Stomach (tissue), 9 donors: Measurements from ENCODE around the gene ZDHHC9. TPM values are rescaled to one million over a fixed set of nuclear protein-coding genes. Genes with fewer than 3 reads are reported as not detected.

Source experiments
- DNase-seq, 2 donors: peaks; one replicate each; pipeline versions ENCODE4 v3.0.0 to v3.0.0-alpha.2; 2013 to 2019
- H3K27ac ChIP-seq, 5 donors: fragments of 200-600 bp in 4 of 5; sonication (generic) in 4 of 5; one replicate each; pipeline ENCODE4 v1.5.1; 2013 to 2019; ENCODE audit warnings: mild to moderate bottlenecking in 1 of 5, moderate library complexity in 1 of 5
- H3K27me3 ChIP-seq, 3 donors: fragments of 200-600 bp; sonication (generic); one replicate each; pipeline ENCODE4 v1.5.1; 2017 to 2019; ENCODE audit warnings: mixed run types in 1 of 3
- H3K36me3 ChIP-seq, 4 donors: fragments of 200-600 bp; sonication (generic); 1 replicate in 3 of 4; 2 replicates in 1 of 4; pipeline ENCODE4 v1.5.1; 2016 to 2019
- H3K4me1 ChIP-seq, 4 donors: fragments of 200-600 bp; sonication (generic); one replicate each; pipeline ENCODE4 v1.5.1; 2016 to 2019
- H3K4me3 ChIP-seq, 4 donors: fragments of 200-600 bp; sonication (generic) in 3 of 4; one replicate each; pipeline ENCODE4 v1.5.1; 2016 to 2019; ENCODE audit warnings: mild to moderate bottlenecking in 1 of 4
- H3K9me3 ChIP-seq, 4 donors: fragments of 200-600 bp; sonication (generic); one replicate each; pipeline ENCODE4 v1.5.1; 2016 to 2019
- EP300 ChIP-seq: sonication (generic); formaldehyde crosslinking; IDR thresholded peaks from one replicate; pipeline ENCODE4 v1.6.1; 2017; ENCODE audit warnings: antibody characterized with exemption
- POLR2A ChIP-seq, 4 donors: fragments of 450-650 bp; IDR thresholded peaks; one replicate each; pipeline ENCODE4 v1.6.1; 2016; ENCODE audit warnings: antibody characterized with exemption in 4 of 4, control low read depth in 2 of 4, mild to moderate bottlenecking in 1 of 4, moderate library complexity in 1 of 4
- POLR2AphosphoS5 ChIP-seq, 3 donors: sonication (generic); formaldehyde crosslinking; IDR thresholded peaks; one replicate each; pipeline ENCODE4 v1.6.1; 2016; ENCODE audit warnings: antibody characterized with exemption in 3 of 3
- WGBS, 5 donors: extraction: QIAGEN DNeasy Blood & Tissue Kit in 3 of 5; methylation state at CpG; one replicate each; pipeline versions ENCODE4 v1.1.5 to v1.1.7; 2013 to 2018; 5-methylcytosine and 5-hydroxymethylcytosine counted together
- intact Hi-C: fragments of 100-400 bp; cut with DNase I; formaldehyde crosslinking; loops from one replicate; pipeline ENCODE4 v1.15.1; 2023; ENCODE audit warnings: low total_unique reads
- polyA plus RNA-seq, 3 donors: library from polyadenylated mRNA; stranded (reverse); fragments of 200-250 nt; gene quantifications; one replicate each; pipeline ENCODE4 v1.2.3, GENCODE V29; 2013
- total RNA-seq, 5 donors: library from RNA; depleted of rRNA; stranded (reverse); fragments of >200 nt; gene quantifications; one replicate each; pipeline versions ENCODE4 v1.1.0 to v1.2.3, GENCODE V29; 2014 to 2016
- TF ChIP-seq, protein P1 (sequence below), 7 experiments: fragments of 450-650 bp in 4 of 7; fragments of 200-600 bp in 3 of 7; sonication (generic) in 3 of 7; IDR thresholded peaks; one replicate each; pipeline ENCODE4 v1.5.1; 2016 to 2019; ENCODE audit warnings: antibody characterized with exemption in 7 of 7, control low read depth in 2 of 7, mild to moderate bottlenecking in 1 of 7
- donor health status: healthy with polysubstance abuse.
- donor health status: Bipolar disorder and iron deficiency.
- donor health status: healthy.

The ZDHHC9 gene
- total and polyA plus RNA-seq, 8 donors, result 8.1 to 30.1 (median 17.4) TPM; not detected in 1

GRCh38 chrX:129798456-129798855, 45.2 kb downstream of the ZDHHC9 start:
- DNase-seq, result no peak
- Histone ChIP-seq H3K36me3 (peaks cover 0 to 16% (median 7%) of the 10 kb centered on the region in 4 donors), H3K27ac (no peak overlapping the region), H3K27me3 (no peaks in the 10 kb centered on the region), H3K9me3 (no peaks in the 10 kb centered on the region), H3K4me3 (no peak overlapping the region), H3K4me1 (no peaks in the 10 kb centered on the region)
- TF ChIP-seq POLR2A (IDR thresholded peaks at IDR 0.05) (no peak), EP300 (no peak), POLR2AphosphoS5 (IDR thresholded peaks at IDR 0.05) (no peak)
- TF ChIP-seq, protein P1, sequence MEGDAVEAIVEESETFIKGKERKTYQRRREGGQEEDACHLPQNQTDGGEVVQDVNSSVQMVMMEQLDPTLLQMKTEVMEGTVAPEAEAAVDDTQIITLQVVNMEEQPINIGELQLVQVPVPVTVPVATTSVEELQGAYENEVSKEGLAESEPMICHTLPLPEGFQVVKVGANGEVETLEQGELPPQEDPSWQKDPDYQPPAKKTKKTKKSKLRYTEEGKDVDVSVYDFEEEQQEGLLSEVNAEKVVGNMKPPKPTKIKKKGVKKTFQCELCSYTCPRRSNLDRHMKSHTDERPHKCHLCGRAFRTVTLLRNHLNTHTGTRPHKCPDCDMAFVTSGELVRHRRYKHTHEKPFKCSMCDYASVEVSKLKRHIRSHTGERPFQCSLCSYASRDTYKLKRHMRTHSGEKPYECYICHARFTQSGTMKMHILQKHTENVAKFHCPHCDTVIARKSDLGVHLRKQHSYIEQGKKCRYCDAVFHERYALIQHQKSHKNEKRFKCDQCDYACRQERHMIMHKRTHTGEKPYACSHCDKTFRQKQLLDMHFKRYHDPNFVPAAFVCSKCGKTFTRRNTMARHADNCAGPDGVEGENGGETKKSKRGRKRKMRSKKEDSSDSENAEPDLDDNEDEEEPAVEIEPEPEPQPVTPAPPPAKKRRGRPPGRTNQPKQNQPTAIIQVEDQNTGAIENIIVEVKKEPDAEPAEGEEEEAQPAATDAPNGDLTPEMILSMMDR (IDR thresholded peaks at IDR 0.05), result no peak
- intact Hi-C loops, result no loop called here
- 71 to 97% (median 94%) methylated on average over 3 of the region's 3 CpGs for WGBS, 5 donors

DNA sequence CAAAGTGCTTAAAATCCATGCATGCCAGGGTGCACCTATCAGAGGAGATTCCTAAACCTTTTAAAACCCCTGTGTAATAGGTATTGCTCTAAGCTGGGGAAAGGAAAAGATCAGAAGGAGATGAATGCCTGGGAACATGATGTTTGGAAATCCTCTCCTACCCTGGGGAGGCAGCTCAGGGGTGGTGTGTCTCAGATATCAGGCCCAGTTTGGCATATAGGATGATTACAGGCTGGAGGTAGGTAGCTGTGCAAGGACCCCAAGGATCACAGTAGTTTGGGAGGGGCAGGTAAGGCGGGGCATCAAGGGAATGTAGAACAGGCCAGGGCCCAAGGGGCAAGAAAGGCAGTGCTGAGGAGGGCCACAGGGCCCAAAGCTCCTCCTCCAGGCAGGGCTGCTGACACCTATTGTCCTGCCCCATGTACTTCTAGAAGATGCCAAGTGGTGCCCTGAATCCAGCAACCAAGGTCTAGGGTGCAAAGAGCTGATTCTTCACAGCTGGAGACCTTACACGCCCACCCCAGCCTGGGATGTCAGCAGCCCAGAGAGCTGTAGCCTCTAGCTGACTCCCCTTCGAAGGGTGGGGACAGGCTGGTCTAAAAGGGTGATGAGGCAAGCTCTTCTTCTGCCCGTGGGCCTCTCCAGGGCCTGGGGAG, 46.3 kb downstream of the ZDHHC9 start:
- TF ChIP-seq EP300 (no peak), POLR2A (IDR thresholded peaks at IDR 0.05) (no peak), POLR2AphosphoS5 (IDR thresholded peaks at IDR 0.05) (no peak)
- TF ChIP-seq, protein P1 (IDR thresholded peaks at IDR 0.05), result no peak

DNA sequence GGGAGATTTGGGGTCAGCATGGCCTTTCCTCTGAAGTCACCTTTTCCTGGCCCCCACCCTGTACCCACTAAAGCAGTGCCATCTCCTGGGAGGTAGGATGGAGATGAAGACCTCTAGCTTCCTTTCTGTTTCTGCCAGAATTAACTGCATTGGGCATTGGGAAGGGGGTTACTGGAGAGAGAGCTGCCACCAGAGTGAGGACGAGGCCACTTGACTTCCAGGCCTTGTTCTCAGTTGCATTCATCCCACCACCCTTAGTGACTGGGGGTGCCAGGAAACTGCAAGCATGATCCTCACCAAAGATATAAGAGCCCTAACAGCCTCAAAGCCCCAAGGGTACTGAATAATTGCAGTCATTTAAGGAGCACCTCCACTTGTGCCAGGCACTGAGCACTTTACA, 48.1 kb downstream of the ZDHHC9 start:
- Histone ChIP-seq H3K4me1 (no peaks in the 10 kb centered on the region), H3K4me3 (no peak overlapping the region), H3K9me3 (no peaks in the 10 kb centered on the region), H3K36me3 (peaks cover 0 to 23% (median 5%) of the 10 kb centered on the region in 4 donors), H3K27me3 (no peaks in the 10 kb centered on the region), H3K27ac (no peak overlapping the region)
- DNase-seq, result no peak
- 75 to 93% (median 86%) methylated on average over 1 of the region's 1 CpG for WGBS, 5 donors
- TF ChIP-seq POLR2AphosphoS5 (IDR thresholded peaks at IDR 0.05), result no peak
- TF ChIP-seq, protein P1 (IDR thresholded peaks at IDR 0.05), result no peak
- TF ChIP-seq EP300, result no peak
- TF ChIP-seq POLR2A (IDR thresholded peaks at IDR 0.05), result no peak
- intact Hi-C loops, result no loop called here

More for the DNA sequence above, 46.3 kb downstream of the ZDHHC9 start:
- 66 to 96% (median 96%) methylated on average over 3 to 4 of the region's 4 CpGs for WGBS, 5 donors
- no peak for DNase-seq
- intact Hi-C loops, result no loop called here
- Histone ChIP-seq H3K4me1 (no peaks in the 10 kb centered on the region), H3K9me3 (no peaks in the 10 kb centered on the region), H3K4me3 (no peak overlapping the region), H3K27me3 (no peaks in the 10 kb centered on the region), H3K36me3 (peaks cover 0 to 18% (median 5%) of the 10 kb centered on the region in 4 donors), H3K27ac (no peak overlapping the region)

- no peak overlapping the region for H3K27ac ChIP-seq
- peaks cover 0 to 23% (median 3%) of the 10 kb centered on the region in 4 donors for H3K36me3 ChIP-seq
- no peaks in the 10 kb centered on the region for H3K27me3 ChIP-seq
- TF ChIP-seq POLR2AphosphoS5 (IDR thresholded peaks at IDR 0.05) (no peak), EP300 (no peak), POLR2A (IDR thresholded peaks at IDR 0.05) (no peak)
- TF ChIP-seq, protein P1 (IDR thresholded peaks at IDR 0.05), result no peak
- DNase-seq, result no peak
- intact Hi-C loops, result no loop called here
- WGBS, 5 donors, result 79 to 92% (median 86%) methylated on average over 7 to 20 of the region's 20 CpGs
- H3K4me3 ChIP-seq, result no peak overlapping the region
- H3K9me3 ChIP-seq, result no peaks in the 10 kb centered on the region
- H3K4me1 ChIP-seq, result no peaks in the 10 kb centered on the region
Observed at GRCh38 chrX:129793604-129794191, 50.0 kb downstream of the ZDHHC9 start.
